Left lung (tissue), 10 donors: ENCODE data around the gene SLX4IP. TPM values are rescaled to one million over a fixed set of nuclear protein-coding genes. Genes with fewer than 3 reads are reported as not detected.

Source experiments
- ATAC-seq: fragments of 200-7000 bp; cut with Tn5 transposase; one replicate; pipeline ENCODE4 v1.9.1; 2020; ENCODE audit warnings: moderate library complexity
- DNase-seq, 4 donors: peaks; one replicate each; pipeline ENCODE4 v3.0.0-alpha.2; 2013 to 2020
- H3K27ac ChIP-seq, 2 donors: fragments of 200-600 bp; sonication (generic) in 1 of 2; one replicate each; pipeline versions ENCODE4 v1.5.0 to v1.8.0; 2020 to 2021
- H3K27me3 ChIP-seq, 2 donors: fragments of 200-600 bp; sonication (generic) in 1 of 2; one replicate each; pipeline versions ENCODE4 v1.5.0 to v1.8.0; 2020 to 2021
- H3K36me3 ChIP-seq, 2 donors: fragments of 200-600 bp; sonication (generic) in 1 of 2; one replicate each; pipeline versions ENCODE4 v1.5.0 to v1.8.0; 2020 to 2021
- H3K4me1 ChIP-seq, 2 donors: fragments of 200-600 bp; one replicate each; pipeline ENCODE4 v1.8.0; 2021
- H3K4me3 ChIP-seq, 2 donors: fragments of 200-600 bp; sonication (generic) in 1 of 2; one replicate each; pipeline versions ENCODE4 v1.5.0 to v1.8.0; 2020 to 2021; ENCODE audit warnings: mild to moderate bottlenecking in 1 of 2
- H3K9me3 ChIP-seq, 2 donors: fragments of 200-600 bp; sonication (generic) in 1 of 2; one replicate each; pipeline versions ENCODE4 v1.5.0 to v1.8.0; 2020 to 2021
- CTCF ChIP-seq, 2 donors: fragments of 200-600 bp; sonication (generic) in 1 of 2; IDR thresholded peaks; one replicate each; pipeline versions ENCODE4 v1.5.0 to v1.8.0; 2021; ENCODE audit warnings: antibody characterized with exemption in 2 of 2
- intact Hi-C, 2 donors: fragments of 100-400 bp; cut with DNase I; formaldehyde crosslinking; loops; one replicate each; pipeline versions ENCODE4 v1.11.2 to v1.14.2; 2022
- polyA plus RNA-seq, 6 donors: library from polyadenylated mRNA; unstranded; fragments of 120-200 nt; gene quantifications; one replicate each; pipeline ENCODE4 v1.2.1, GENCODE V29; 2013; ENCODE audit not compliant: insufficient read length in 6 of 6
- total RNA-seq, 2 donors: library from RNA; stranded (reverse); fragmentation: NEBNext Ultra II Directional; extraction: Animal tissue kit (Norgen Biotek cat#: 25700); gene quantifications; one replicate each; pipeline ENCODE4 v1.2.1, GENCODE V29; 2021
- donor health status: DM: no; HTN: yes; CAD: no.
- donor health status: DM: no; HTN: no; CAD: no.

Gene SLX4IP
- total and polyA plus RNA-seq, 8 donors = 6.0 to 12.3 (median 10.3) TPM

- TF ChIP-seq CTCF (IDR thresholded peaks at IDR 0.05) = no peak
- ATAC-seq = no peak
- Histone ChIP-seq H3K36me3 (no peaks in the 10 kb centered on the region), H3K9me3 (no peaks in the 10 kb centered on the region), H3K27ac (no peak overlapping the region), H3K4me3 (no peak overlapping the region), H3K4me1 (peaks cover 0 to 6% of the 10 kb centered on the region in 2 donors), H3K27me3 (no peaks in the 10 kb centered on the region)
- intact Hi-C loops = loop anchor here in 1 of 2 donors (10.0 kb wide), 1 partner anchor 97 kb away; no protein-coding TSS in a partner anchor
- DNase-seq = no peak
Observed at GRCh38 chr20:10557685-10558084, 122.6 kb downstream of the SLX4IP start.

GRCh38 chr20:10558635-10559187, 123.6 kb downstream of the SLX4IP start:
- Histone ChIP-seq H3K4me3 (no peak overlapping the region), H3K9me3 (no peaks in the 10 kb centered on the region), H3K4me1 (peaks cover 0 to under 1% of the 10 kb centered on the region in 2 donors), H3K27ac (no peak overlapping the region), H3K27me3 (no peaks in the 10 kb centered on the region), H3K36me3 (no peaks in the 10 kb centered on the region)
- no peak for ATAC-seq
- intact Hi-C loops = loop anchor here in 1 of 2 donors (10.0 kb wide), 1 partner anchor 96 kb away; no protein-coding TSS in a partner anchor
- no peak for DNase-seq
- TF ChIP-seq CTCF (IDR thresholded peaks at IDR 0.05) = no peak

- H3K4me3 ChIP-seq = no peak overlapping the region
- intact Hi-C loops = loop anchor here in 1 of 2 donors (10.0 kb wide), 1 partner anchor 96 kb away; no protein-coding TSS in a partner anchor
Observed at GRCh38 chr20:10559266-10559665, 124.2 kb downstream of the SLX4IP start.

GRCh38 chr20:10560686-10561085, 125.6 kb downstream of the SLX4IP start:
- Histone ChIP-seq H3K27me3 (no peaks in the 10 kb centered on the region), H3K4me3 (no peak overlapping the region), H3K9me3 (no peaks in the 10 kb centered on the region), H3K27ac (no peak overlapping the region), H3K36me3 (no peaks in the 10 kb centered on the region), H3K4me1 (peaks cover 6 to 8% of the 10 kb centered on the region in 2 donors)
- no peak for ATAC-seq
- TF ChIP-seq CTCF (IDR thresholded peaks at IDR 0.05) = no peak
- intact Hi-C loops = no loop called here
- no peak for DNase-seq

More at GRCh38 chr20:10559266-10559665, 124.2 kb downstream of the SLX4IP start:
- no peaks in the 10 kb centered on the region for H3K4me1 ChIP-seq
- ATAC-seq (no peak), DNase-seq (no peak)
- H3K27ac ChIP-seq = no peak overlapping the region
- no peak for TF ChIP-seq CTCF (IDR thresholded peaks at IDR 0.05)
- no peaks in the 10 kb centered on the region for H3K36me3 ChIP-seq
- no peaks in the 10 kb centered on the region for H3K27me3 ChIP-seq
- no peaks in the 10 kb centered on the region for H3K9me3 ChIP-seq

GRCh38 chr20:10561302-10561701, 126.2 kb downstream of the SLX4IP start:
- no peak overlapping the region for H3K27ac ChIP-seq
- H3K36me3 ChIP-seq = no peaks in the 10 kb centered on the region
- no peak overlapping the region for H3K4me3 ChIP-seq
- no peak for DNase-seq
- H3K27me3 ChIP-seq = no peaks in the 10 kb centered on the region
- peaks cover 8 to 11% of the 10 kb centered on the region in 2 donors for H3K4me1 ChIP-seq
- intact Hi-C loops = no loop called here
- ATAC-seq = no peak
- TF ChIP-seq CTCF (IDR thresholded peaks at IDR 0.05) = no peak
- H3K9me3 ChIP-seq = no peaks in the 10 kb centered on the region
